Kidney capillary endothelial cell (primary cell): ENCODE data around the gene TMIGD1.

ENCODE experiments used
- DNase-seq: peaks from one replicate; pipeline ENCODE4 v3.0.0-alpha.2; 2018; ENCODE audit warnings: low spot score

TMIGD1 gene

GRCh38 chr17:30332057-30332542 lies 1.8 kb downstream of the TMIGD1 start:
- DNase-seq, result no peak

DNA sequence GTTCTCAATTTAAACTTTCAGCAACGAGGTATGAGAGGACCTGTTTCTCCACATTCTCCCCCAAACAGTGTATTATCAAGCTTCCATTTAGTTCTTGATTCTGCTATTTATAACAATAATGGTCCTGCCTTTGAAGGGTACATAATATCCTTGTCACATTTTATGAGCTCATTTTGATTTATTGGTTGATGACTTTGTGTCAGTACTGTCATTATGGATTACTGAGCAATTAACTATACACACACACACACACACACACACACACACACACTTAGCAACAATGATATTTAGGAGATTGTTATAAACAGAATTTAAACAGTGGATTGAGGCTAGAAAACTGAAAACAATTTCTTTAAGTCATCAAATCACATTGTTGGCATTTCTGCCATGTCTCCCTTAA lies 7.0 kb downstream of the TMIGD1 start:
- no peak for DNase-seq

DNA sequence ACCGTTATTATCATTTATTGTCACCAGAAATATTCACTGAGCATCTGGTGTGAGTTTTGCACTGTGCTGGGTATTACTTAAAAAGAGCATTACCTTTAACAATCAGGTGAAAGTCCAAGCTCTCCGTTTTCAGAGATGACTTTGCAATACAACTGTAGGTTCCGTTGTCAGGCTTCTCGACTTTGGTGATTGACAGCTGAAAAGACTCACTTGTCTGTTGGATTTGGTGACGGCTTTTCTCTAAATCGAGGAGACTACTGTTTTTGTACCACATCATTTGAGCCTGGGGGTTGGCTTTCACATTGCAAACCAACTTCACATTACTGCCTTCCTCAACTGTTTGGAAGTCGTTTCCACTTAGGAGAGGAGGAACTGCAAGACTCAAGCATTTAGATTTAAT lies 9.1 kb downstream of the TMIGD1 start:
- DNase-seq, result no peak

DNA sequence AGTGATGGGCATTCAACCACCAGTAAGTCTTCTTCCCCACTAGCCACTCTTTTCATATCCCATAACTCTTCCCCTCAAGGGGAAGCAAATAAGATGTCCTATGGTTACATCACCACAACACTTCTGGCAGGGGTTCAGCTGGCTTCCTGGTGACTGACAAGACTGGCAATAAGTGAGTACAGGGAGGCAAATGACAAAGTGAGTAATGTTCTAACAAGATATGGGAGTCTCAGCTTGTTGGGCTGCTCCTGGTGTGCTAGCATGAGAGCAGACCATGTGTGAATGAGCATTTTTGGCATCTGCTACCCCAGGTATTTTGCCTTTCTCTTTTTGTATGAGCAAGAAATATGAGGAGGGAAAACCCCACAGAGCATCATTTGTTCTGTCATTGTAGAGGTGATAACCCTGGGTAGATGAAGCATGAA lies 9.9 kb downstream of the TMIGD1 start:
- DNase-seq, result no peak

- DNase-seq, result no peak
These were observed 10.5 kb downstream of the TMIGD1 start for GRCh38 chr17:30323262-30323894.

DNA sequence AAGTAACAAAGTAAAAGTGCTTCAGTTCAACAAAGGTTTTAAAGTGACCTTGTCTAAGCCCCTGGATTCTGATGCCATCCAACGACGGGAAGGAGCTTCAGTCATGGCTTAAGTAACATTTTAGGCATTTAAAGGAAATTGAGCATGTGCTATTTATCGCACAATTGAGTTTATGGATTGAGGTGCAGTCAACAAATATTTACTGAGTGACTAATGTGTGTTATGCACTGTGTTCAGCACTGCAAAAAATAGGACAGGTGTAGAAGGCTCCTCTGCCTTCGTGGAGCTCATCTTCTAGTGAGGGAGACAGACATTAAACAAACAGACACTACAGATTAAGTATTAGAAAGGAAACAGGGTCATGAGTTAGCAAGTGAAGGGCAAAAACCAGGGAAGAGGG lies 12.5 kb downstream of the TMIGD1 start:
- DNase-seq, result no peak

- no peak for DNase-seq
These were observed 15.7 kb downstream of the TMIGD1 start for GRCh38 chr17:30318155-30318554.

DNA sequence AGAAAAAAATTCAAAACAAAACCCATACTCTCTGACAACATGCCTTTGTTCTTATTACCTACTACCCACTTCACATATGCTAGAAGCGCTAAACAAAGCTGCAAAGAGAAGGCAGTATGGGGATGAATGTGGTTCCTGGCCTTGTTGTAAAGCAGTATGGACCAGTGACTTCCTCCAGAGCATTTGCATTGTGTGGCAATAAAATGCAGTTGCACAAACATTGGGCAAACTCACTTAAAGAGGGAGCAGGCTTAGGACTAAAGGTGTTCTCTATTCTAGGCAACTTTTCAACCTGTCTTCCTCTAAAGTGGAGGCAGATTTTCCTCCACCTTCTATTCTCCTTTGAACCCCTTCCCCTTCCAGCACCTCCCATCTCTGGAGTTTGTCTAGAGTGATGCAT lies 17.1 kb downstream of the TMIGD1 start:
- no peak for DNase-seq

DNA sequence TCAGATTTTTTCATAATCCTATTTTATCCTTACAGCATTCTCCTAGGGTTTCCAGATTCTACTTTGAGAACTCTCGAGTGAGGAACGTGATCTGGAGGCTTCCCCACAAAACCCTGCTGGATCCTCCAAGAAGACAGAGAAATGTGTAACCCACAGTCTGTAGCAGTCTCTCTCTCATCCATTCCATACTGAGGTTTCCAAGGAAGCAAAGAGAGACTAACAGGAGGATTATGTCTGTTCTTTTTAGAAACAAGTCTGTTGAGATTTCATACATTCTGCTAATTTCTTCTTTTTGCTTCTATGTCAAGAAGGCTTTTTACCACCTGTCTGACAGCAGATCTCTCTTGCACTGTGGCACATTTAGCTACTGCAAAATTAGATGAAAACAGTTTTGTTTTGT lies 18.8 kb downstream of the TMIGD1 start:
- no peak for DNase-seq

DNA sequence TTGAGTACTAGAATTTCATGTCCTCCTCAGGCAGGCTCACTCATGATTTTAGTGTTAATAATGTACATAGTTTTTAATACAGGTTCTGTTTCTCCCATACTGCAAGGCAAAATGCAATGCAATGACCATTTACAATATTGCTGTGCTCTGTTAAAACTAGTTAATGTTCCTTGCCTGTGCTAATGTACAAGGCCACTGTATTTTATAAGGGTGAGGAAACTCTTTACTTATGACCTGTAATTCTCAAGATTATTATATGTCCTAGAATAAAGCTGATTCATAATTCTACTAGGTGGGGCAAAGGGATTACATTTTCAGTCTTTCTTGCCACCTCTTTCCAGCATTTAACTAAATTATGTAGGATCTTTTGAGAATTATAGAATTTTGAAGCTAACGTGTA lies 19.4 kb downstream of the TMIGD1 start:
- DNase-seq, result no peak

GRCh38 chr17:30312226-30312625 lies 21.6 kb downstream of the TMIGD1 start:
- no peak for DNase-seq

- no peak for DNase-seq
These were observed 23.3 kb downstream of the TMIGD1 start for GRCh38 chr17:30310562-30310961.

GRCh38 chr17:30309591-30309990 lies 24.3 kb downstream of the TMIGD1 start:
- no peak for DNase-seq

DNA sequence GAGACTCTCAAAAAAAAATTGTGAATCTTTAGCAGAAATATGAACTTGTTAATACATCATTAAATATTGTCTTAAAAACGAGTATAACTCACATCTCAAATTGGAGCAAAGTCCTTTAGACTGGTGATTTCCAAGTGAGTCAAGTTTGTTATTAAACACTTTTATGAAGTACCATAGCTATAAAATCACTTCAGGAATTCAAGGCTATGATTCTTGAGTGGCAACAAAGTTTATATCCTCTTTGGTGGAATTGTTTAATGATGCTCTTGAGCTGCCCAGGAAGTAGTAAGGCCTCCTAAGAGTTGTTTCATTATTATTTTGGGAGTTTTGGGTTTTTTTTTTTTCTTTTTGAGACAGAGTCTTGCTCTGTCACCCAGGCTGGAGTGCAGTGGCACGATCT lies 25.5 kb downstream of the TMIGD1 start:
- DNase-seq, result no peak

GRCh38 chr17:30304778-30305177 lies 29.1 kb downstream of the TMIGD1 start:
- DNase-seq, result no peak

- DNase-seq, result no peak
These were observed 31.6 kb downstream of the TMIGD1 start for GRCh38 chr17:30302241-30302640.

GRCh38 chr17:30300818-30301217 lies 33.0 kb downstream of the TMIGD1 start:
- DNase-seq, result no peak

DNA sequence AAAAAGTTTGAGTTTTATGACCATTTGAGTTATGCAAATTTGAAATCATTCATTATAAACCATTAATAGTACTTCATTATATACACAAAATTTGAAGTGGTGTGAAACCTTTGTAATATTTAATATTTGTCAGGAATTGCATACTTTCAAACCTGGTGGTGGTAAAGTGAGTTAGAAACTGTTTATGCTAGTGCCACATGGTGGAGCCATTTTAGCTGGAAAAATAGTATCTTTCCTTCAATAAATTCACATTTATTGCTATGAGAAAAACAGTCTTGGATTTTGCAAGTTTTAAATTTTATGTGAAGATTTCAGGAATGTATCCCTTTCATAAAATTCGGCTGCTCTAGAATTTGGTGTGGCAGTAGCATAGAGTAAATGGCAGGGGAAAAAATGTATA lies 34.9 kb downstream of the TMIGD1 start:
- DNase-seq, result no peak

DNA sequence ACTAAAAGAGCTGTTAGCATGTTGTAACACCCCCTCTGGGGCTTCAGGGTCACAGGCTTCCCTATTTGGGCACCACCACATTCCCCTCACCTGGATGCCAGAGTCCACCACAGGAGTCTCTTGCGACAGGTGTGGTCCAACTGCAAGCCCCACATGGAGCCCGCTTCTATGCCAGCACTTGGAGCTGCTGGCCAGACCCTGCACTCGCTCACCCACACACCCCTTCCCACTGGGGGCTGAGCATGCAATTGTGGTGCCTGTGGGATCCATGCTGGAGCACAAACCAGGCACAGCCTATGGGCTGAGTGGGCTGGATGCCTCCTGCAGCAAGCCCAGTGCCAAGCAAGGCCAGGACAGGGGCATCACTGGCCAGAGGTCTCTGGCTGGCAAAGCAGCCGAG lies 36.1 kb downstream of the TMIGD1 start:
- DNase-seq, result no peak

GRCh38 chr17:30296499-30297080 lies 37.3 kb downstream of the TMIGD1 start:
- DNase-seq, result no peak

- no peak for DNase-seq
These were observed 41.5 kb downstream of the TMIGD1 start for GRCh38 chr17:30292286-30292858.

DNA sequence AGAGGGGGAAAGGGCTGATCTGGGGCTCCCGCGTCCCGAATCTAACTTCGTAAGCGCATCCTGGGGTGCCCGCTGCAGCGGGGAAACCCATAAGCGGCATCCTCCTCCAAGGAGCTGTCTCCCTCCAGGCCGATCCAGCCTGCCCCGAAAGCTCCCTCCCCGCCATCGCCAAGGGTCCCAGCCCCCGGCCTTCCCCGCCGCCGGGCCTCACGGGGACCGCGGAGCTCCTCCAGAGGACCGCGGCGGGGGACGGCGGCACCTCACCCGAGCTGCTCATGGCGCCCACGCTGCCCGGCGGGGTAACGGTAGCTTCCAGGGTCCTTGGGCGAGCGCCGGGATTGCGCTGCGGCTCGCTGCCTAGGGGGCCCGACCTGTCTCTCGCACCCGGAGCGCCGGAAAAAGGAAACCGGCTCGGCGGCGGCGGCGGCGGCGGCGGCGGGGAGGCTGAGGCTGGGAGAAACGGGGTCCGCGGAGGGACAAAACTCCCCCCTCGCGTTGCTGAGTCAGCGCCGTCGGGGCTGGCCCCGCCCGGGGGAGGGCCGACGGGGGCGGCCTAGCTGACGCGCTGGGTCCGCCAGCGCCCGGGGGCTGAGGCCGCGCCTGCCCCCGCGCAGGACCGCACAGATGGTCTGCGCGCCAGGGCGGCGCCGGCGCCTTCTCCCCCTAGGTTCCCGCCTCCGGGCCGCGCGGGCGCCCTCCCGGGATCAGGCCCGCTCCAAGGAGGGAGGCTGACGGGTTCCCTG lies 42.1 kb downstream of the TMIGD1 start, which contains the start of gene BLMH:
TSS of gene BLMH (minus strand) at position 402 of the 743 bp plus-strand sequence. CDS start at position 277, 125 bp downstream.
- DNase-seq, result peak; percentile 80
